ENCODE data around the gene CRYBB2.
"Not testable (repeated sequence)": the region's sequence is repeated elsewhere in the genome, so short reads cannot be mapped to it uniquely, and the experiment has no call there.

DNA sequence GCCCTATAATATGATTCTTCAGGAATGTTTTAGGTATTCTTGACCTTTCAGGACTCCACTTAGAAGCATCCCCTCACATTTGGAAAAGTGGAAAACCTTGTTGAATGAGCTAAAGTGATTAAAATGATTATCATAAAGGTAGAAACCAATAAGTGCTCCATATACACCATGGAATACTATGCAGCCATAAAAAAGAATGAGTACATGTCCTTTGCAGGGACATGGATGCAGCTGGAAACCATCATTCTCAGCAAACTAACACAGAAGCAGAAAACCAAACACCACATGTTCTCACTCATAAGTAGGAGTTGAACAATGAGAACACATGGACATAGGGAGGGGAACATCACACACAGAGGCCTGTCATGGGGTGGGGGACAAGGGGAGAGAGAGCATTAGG, 14.3 kb downstream of the CRYBB2 start:
- TF ChIP-seq POLR2A (IDR thresholded peaks at IDR 0.05) = not testable (repeated sequence)
- TF ChIP-seq, protein P1, sequence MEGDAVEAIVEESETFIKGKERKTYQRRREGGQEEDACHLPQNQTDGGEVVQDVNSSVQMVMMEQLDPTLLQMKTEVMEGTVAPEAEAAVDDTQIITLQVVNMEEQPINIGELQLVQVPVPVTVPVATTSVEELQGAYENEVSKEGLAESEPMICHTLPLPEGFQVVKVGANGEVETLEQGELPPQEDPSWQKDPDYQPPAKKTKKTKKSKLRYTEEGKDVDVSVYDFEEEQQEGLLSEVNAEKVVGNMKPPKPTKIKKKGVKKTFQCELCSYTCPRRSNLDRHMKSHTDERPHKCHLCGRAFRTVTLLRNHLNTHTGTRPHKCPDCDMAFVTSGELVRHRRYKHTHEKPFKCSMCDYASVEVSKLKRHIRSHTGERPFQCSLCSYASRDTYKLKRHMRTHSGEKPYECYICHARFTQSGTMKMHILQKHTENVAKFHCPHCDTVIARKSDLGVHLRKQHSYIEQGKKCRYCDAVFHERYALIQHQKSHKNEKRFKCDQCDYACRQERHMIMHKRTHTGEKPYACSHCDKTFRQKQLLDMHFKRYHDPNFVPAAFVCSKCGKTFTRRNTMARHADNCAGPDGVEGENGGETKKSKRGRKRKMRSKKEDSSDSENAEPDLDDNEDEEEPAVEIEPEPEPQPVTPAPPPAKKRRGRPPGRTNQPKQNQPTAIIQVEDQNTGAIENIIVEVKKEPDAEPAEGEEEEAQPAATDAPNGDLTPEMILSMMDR (IDR thresholded peaks at IDR 0.05 in 4 of 5, conservative IDR thresholded peaks at IDR 0.05 in 1 of 5) = not testable (repeated sequence)
